Osteocyte (in vitro differentiated cells): ENCODE results near the gene PRKD1. TPM values are rescaled to one million over a fixed set of nuclear protein-coding genes. Genes with fewer than 3 reads are reported as not detected.
"Not testable (repeated sequence)": the region's sequence is repeated elsewhere in the genome, so short reads cannot be mapped to it uniquely, and the experiment has no call there.

Experiments
- DNase-seq: peaks from one replicate; pipeline ENCODE4 v3.0.0; 2021; ENCODE audit warnings: mixed read lengths; ENCODE audit not compliant: unreplicated experiment; ENCODE audit errors: extremely low spot score
- H3K27ac Mint-ChIP-seq: one replicate; pipeline ENCODE4 v1.8.0; 2021; ENCODE audit warnings: mild to moderate bottlenecking, mixed read lengths; ENCODE audit not compliant: unreplicated experiment
- H3K27me3 Mint-ChIP-seq: one replicate; pipeline ENCODE4 v1.8.0; 2021; ENCODE audit warnings: mixed read lengths; ENCODE audit not compliant: unreplicated experiment
- H3K36me3 Mint-ChIP-seq: one replicate; pipeline ENCODE4 v1.8.0; 2021; ENCODE audit warnings: mixed read lengths; ENCODE audit not compliant: unreplicated experiment
- H3K4me1 Mint-ChIP-seq: one replicate; pipeline ENCODE4 v1.8.0; 2021; ENCODE audit warnings: mixed read lengths; ENCODE audit not compliant: unreplicated experiment
- H3K4me3 Mint-ChIP-seq: one replicate; pipeline ENCODE4 v1.8.0; 2021; ENCODE audit warnings: mild to moderate bottlenecking, moderate library complexity, mixed read lengths; ENCODE audit not compliant: unreplicated experiment
- H3K9me3 Mint-ChIP-seq: one replicate; pipeline ENCODE4 v1.8.0; 2021; ENCODE audit warnings: mixed read lengths; ENCODE audit not compliant: unreplicated experiment
- CTCF ChIP-seq: fragments of 200-600 bp; sonication (generic); IDR thresholded peaks from 2 replicates; pipeline ENCODE4 v1.5.0; 2021; ENCODE audit warnings: antibody characterized with exemption, mild to moderate bottlenecking, moderate library complexity
- total RNA-seq: library from RNA; stranded (reverse); gene quantifications from 2 replicates; pipeline ENCODE4 v1.2.1, GENCODE V29; 2021

PRKD1 gene
- total RNA-seq, 1 donor from 2014 or later = 6.6 TPM

DNA sequence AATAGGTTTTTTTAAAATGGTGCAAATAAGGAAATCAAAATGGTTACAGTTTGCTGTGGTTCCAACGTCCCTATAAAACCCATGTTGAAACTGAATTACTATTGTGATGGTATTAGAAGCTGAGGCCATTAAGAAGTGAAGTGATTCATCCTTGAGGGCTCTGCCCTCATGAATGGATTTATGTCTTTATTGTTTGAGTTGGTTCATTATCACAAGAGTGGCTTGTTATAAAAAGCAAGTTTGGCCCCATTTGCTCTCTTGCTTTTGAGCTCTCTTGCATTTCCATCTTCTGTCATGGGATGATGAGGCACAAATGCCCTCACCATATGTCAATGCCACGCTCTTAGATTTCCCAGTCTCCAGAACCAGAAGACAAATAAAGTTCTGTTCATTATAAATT, 62.3 kb downstream of the PRKD1 start:
- Mint-ChIP-seq H3K27ac (no peak overlapping the region), H3K27me3 (no peaks in the 10 kb centered on the region), H3K4me3 (no peak overlapping the region), H3K4me1 (no peaks in the 10 kb centered on the region), H3K36me3 (no peaks in the 10 kb centered on the region), H3K9me3 (no peaks in the 10 kb centered on the region)
- no peak for DNase-seq
- no peak for TF ChIP-seq CTCF

DNA sequence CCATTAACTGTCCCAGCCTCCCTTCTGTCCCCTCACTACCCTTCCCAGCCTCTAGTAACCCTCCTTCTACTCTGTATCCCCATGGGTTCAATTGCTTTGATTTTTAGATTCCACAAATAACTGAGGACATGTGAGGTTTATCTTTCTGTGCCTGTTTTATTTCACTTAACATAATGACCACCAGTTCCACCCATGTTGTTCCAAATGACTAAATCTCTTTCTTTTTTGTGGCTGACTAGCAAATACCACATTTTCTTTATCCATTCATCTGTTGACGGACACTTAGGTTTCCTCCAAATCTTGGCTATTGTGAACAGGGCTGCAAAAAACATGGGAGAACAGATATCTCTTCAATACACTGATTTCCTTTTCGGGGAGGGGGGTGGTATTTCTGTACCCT, 65.7 kb downstream of the PRKD1 start:
- Mint-ChIP-seq H3K4me1 (no peaks in the 10 kb centered on the region), H3K36me3 (no peaks in the 10 kb centered on the region), H3K27me3 (no peaks in the 10 kb centered on the region), H3K27ac (no peak overlapping the region), H3K4me3 (no peak overlapping the region), H3K9me3 (no peaks in the 10 kb centered on the region)
- no peak for DNase-seq
- TF ChIP-seq CTCF = no peak

GRCh38 chr14:29858299-29858698, 69.3 kb downstream of the PRKD1 start:
- peaks cover 10% of the 10 kb centered on the region for H3K9me3 Mint-ChIP-seq
- no peak for DNase-seq
- no peak overlapping the region for H3K27ac Mint-ChIP-seq
- no peak overlapping the region for H3K4me3 Mint-ChIP-seq
- H3K27me3 Mint-ChIP-seq = no peaks in the 10 kb centered on the region
- TF ChIP-seq CTCF = no peak
- no peaks in the 10 kb centered on the region for H3K4me1 Mint-ChIP-seq
- peaks cover 2% of the 10 kb centered on the region for H3K36me3 Mint-ChIP-seq

DNA sequence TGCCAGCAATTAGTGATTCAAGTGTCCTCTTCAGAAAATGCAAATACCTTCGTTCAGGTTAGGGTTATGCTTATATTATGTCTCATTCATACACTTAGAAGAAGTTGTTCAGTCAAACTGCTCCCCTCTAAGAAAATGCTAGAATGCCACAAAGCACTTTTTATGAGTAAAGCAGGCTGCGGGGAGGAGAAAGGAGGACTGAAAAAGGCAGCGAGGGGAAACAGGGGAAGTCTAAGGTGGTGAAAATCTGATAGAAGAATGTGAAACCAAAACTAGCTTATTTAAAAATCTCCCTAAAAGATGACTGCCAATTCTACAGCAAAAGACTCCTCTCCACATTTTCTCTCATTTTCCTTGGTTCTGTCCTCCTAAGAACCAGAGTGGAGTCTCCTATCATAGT, 70.1 kb downstream of the PRKD1 start:
- DNase-seq = no peak
- Mint-ChIP-seq H3K27ac (no peak overlapping the region), H3K4me1 (no peaks in the 10 kb centered on the region), H3K36me3 (peaks cover 2% of the 10 kb centered on the region), H3K27me3 (no peaks in the 10 kb centered on the region), H3K9me3 (peaks cover 10% of the 10 kb centered on the region), H3K4me3 (no peak overlapping the region)
- no peak for TF ChIP-seq CTCF

GRCh38 chr14:29856516-29856915, 71.1 kb downstream of the PRKD1 start:
- Mint-ChIP-seq H3K4me3 (no peak overlapping the region), H3K27ac (no peak overlapping the region), H3K36me3 (peaks cover 2% of the 10 kb centered on the region), H3K4me1 (no peaks in the 10 kb centered on the region), H3K27me3 (no peaks in the 10 kb centered on the region), H3K9me3 (peaks cover 10% of the 10 kb centered on the region)
- TF ChIP-seq CTCF = no peak
- DNase-seq = no peak

DNA sequence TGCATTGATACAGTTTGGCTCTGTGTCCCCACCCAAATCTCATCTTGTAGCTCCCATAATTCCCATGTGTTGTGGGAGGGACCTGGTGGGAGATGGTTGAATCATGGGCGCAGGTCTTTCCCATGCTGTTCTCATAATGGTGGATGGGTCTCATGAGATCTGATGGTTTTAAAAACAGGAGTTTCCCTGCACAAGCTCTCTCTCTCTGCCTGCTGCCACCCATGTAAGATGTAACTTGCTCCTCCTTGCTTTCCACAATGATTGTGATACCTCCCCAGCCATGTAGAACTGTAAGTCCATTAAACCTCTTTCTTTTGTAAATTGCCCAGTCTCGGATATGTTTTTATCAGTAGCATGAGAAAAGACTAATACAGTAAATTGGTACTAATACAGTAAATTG, 74.0 kb downstream of the PRKD1 start:
- not testable (repeated sequence) for H3K27me3 Mint-ChIP-seq, H3K9me3 Mint-ChIP-seq, H3K27ac Mint-ChIP-seq, H3K4me3 Mint-ChIP-seq, H3K4me1 Mint-ChIP-seq, H3K36me3 Mint-ChIP-seq, DNase-seq
